Measurements from ENCODE around the gene OSTF1.

The OSTF1 gene

GRCh38 chr9:75109210-75109839, 21.0 kb downstream of the OSTF1 start:
- no peak for DNase-seq (ENCODE audit: low spot score)
- in situ Hi-C loops (cut with MboI; ENCODE audit: low sequenced_read_pairs, unreplicated experiment): no loop called here
- no peak for TF ChIP-seq CTCF (IDR thresholded peaks at IDR 0.05; ENCODE audit: borderline replicate concordance, control extremely low read depth, extremely low read depth, insufficient read depth, missing control alignments)

- in situ Hi-C loops (cut with MboI; ENCODE audit: low sequenced_read_pairs, unreplicated experiment): no loop called here
- no peak for DNase-seq (ENCODE audit: low spot score)
- TF ChIP-seq CTCF (IDR thresholded peaks at IDR 0.05; ENCODE audit: borderline replicate concordance, control extremely low read depth, extremely low read depth, insufficient read depth, missing control alignments): no peak
Measured at GRCh38 chr9:75111019-75111622, 22.8 kb downstream of the OSTF1 start.

GRCh38 chr9:75112789-75113188, 24.5 kb downstream of the OSTF1 start:
- no peak for DNase-seq (ENCODE audit: low spot score)
- TF ChIP-seq CTCF (IDR thresholded peaks at IDR 0.05; ENCODE audit: borderline replicate concordance, control extremely low read depth, extremely low read depth, insufficient read depth, missing control alignments): no peak
- in situ Hi-C loops (cut with MboI; ENCODE audit: low sequenced_read_pairs, unreplicated experiment): no loop called here

- in situ Hi-C loops (cut with MboI; ENCODE audit: low sequenced_read_pairs, unreplicated experiment): no loop called here
- no peak for TF ChIP-seq CTCF (IDR thresholded peaks at IDR 0.05; ENCODE audit: borderline replicate concordance, control extremely low read depth, extremely low read depth, insufficient read depth, missing control alignments)
- DNase-seq (ENCODE audit: low spot score): no peak
Measured at GRCh38 chr9:75116306-75116705, 28.0 kb downstream of the OSTF1 start.

GRCh38 chr9:75117564-75117963, 29.2 kb downstream of the OSTF1 start:
- DNase-seq (ENCODE audit: low spot score): no peak
- in situ Hi-C loops (cut with MboI; ENCODE audit: low sequenced_read_pairs, unreplicated experiment): no loop called here
- no peak for TF ChIP-seq CTCF (IDR thresholded peaks at IDR 0.05; ENCODE audit: borderline replicate concordance, control extremely low read depth, extremely low read depth, insufficient read depth, missing control alignments)

- no peak for TF ChIP-seq CTCF (IDR thresholded peaks at IDR 0.05; ENCODE audit: borderline replicate concordance, control extremely low read depth, extremely low read depth, insufficient read depth, missing control alignments)
- in situ Hi-C loops (cut with MboI; ENCODE audit: low sequenced_read_pairs, unreplicated experiment): no loop called here
- DNase-seq (ENCODE audit: low spot score): no peak
Measured at GRCh38 chr9:75120686-75121085, 32.4 kb downstream of the OSTF1 start.

Data from GM13976 (cell line).